Naive thymus-derived CD4-positive, alpha-beta T cell (primary cell): Measurements from ENCODE around the gene CAMTA1. TPM values are rescaled to one million over a fixed set of nuclear protein-coding genes. Genes with fewer than 3 reads are reported as not detected.

ENCODE experiments used
- ATAC-seq: fragments of 150-1000 bp; cut with Tn5 transposase; 2 replicates; pipeline ENCODE4 v1.10.0; 2021; ENCODE audit warnings: mild to moderate bottlenecking, moderate library complexity
- CTCF ChIA-PET: fragments of 350-600 bp; sonication (Branson Sonifier 250); formaldehyde crosslinking; loops from one replicate; lab custom pipeline; 2021; ENCODE audit warnings: antibody characterized with exemption; lab: Charles Lee
- POLR2A ChIA-PET: fragments of 350-600 bp; sonication (Branson Sonifier 250); formaldehyde crosslinking; loops from one replicate; lab custom pipeline; 2021; ENCODE audit warnings: antibody characterized with exemption, inconsistent platforms; lab: Charles Lee
- DNase-seq, 9 donors: peaks; one replicate each; pipeline versions ENCODE4 v3.0.0 to v3.0.0-alpha.2; 2020 to 2022; ENCODE audit warnings: mixed read lengths in 1 of 9
- H3K27ac ChIP-seq: one replicate; pipeline ENCODE4 v1.7.0; 2013; ENCODE audit warnings: mild to moderate bottlenecking, low read depth, low read length, moderate library complexity
- H3K27me3 ChIP-seq, 2 donors: one replicate each; pipeline ENCODE4 v1.7.0; 2013; ENCODE audit warnings: low read length in 2 of 2, mild to moderate bottlenecking in 2 of 2, moderate library complexity in 2 of 2; ENCODE audit not compliant: control insufficient read depth in 2 of 2, insufficient read depth in 2 of 2
- H3K36me3 ChIP-seq, 3 experiments: 1 replicate in 2 of 3; 2 replicates in 1 of 3; pipeline ENCODE4 v1.7.0; 2013; ENCODE audit warnings: low read length in 3 of 3, mild to moderate bottlenecking in 3 of 3, moderate library complexity in 1 of 3; ENCODE audit not compliant: insufficient read depth in 3 of 3, control insufficient read depth in 2 of 3
- H3K4me1 ChIP-seq, 2 donors: one replicate each; pipeline ENCODE4 v1.7.0; 2013; ENCODE audit warnings: low read length in 2 of 2, mild to moderate bottlenecking in 2 of 2, moderate library complexity in 1 of 2; ENCODE audit not compliant: control insufficient read depth in 2 of 2, insufficient read depth in 2 of 2
- H3K4me3 ChIP-seq: 2 replicates; pipeline ENCODE4 v1.7.0; 2013; ENCODE audit warnings: mild to moderate bottlenecking, low read length
- H3K9me3 ChIP-seq, 3 experiments: 1 replicate in 2 of 3; 2 replicates in 1 of 3; pipeline ENCODE4 v1.7.0; 2013; ENCODE audit warnings: low read length in 3 of 3; ENCODE audit not compliant: control insufficient read depth in 2 of 3
- H3K27ac Mint-ChIP-seq, 9 donors: one replicate each; pipeline ENCODE4 v1.8.0; 2020 to 2022; ENCODE audit warnings: mixed read lengths in 9 of 9, mild to moderate bottlenecking in 8 of 9, moderate library complexity in 5 of 9, inconsistent platforms in 2 of 9
- H3K27me3 Mint-ChIP-seq, 5 donors: one replicate each; pipeline ENCODE4 v1.8.0; 2021 to 2022; ENCODE audit warnings: mixed read lengths in 5 of 5, mild to moderate bottlenecking in 1 of 5
- H3K36me3 Mint-ChIP-seq, 5 donors: one replicate each; pipeline ENCODE4 v1.8.0; 2020 to 2022; ENCODE audit warnings: mixed read lengths in 5 of 5, mild to moderate bottlenecking in 3 of 5, inconsistent platforms in 1 of 5
- H3K4me1 Mint-ChIP-seq, 7 donors: one replicate each; pipeline ENCODE4 v1.8.0; 2020 to 2022; ENCODE audit warnings: mixed read lengths in 7 of 7, mild to moderate bottlenecking in 3 of 7, inconsistent platforms in 1 of 7
- H3K4me3 Mint-ChIP-seq, 10 donors: one replicate each; pipeline ENCODE4 v1.8.0; 2020 to 2022; ENCODE audit warnings: mild to moderate bottlenecking in 10 of 10, mixed read lengths in 10 of 10, moderate library complexity in 6 of 10, inconsistent platforms in 2 of 10
- H3K9me3 Mint-ChIP-seq, 11 donors: one replicate each; pipeline ENCODE4 v1.8.0; 2020 to 2022; ENCODE audit warnings: mixed read lengths in 11 of 11, mild to moderate bottlenecking in 4 of 11, inconsistent platforms in 1 of 11, moderate library complexity in 1 of 11
- intact Hi-C, 2 donors: fragments of 100-400 bp; cut with micrococcal nuclease; formaldehyde crosslinking; loops; one replicate each; pipeline ENCODE4 v1.15.1; 2023
- polyA plus RNA-seq, 2 donors: library from polyadenylated mRNA; unstranded; fragments of 300-500 nt; fragmentation: Illumina TruSeq; gene quantifications; one replicate each; pipeline ENCODE4 v1.2.3, GENCODE V29; 2021
- total RNA-seq, 6 experiments: library from RNA in 5 of 6; stranded (reverse) in 5 of 6; gene quantifications; 1 replicate in 5 of 6; 2 replicates in 1 of 6; pipeline ENCODE4 v1.2.3 and lab custom pipeline; 2021 to 2026

CAMTA1 gene
- total and polyA plus RNA-seq, 7 experiments from 2014 or later: 38.1 to 68.6 (median 42.6) TPM

DNA sequence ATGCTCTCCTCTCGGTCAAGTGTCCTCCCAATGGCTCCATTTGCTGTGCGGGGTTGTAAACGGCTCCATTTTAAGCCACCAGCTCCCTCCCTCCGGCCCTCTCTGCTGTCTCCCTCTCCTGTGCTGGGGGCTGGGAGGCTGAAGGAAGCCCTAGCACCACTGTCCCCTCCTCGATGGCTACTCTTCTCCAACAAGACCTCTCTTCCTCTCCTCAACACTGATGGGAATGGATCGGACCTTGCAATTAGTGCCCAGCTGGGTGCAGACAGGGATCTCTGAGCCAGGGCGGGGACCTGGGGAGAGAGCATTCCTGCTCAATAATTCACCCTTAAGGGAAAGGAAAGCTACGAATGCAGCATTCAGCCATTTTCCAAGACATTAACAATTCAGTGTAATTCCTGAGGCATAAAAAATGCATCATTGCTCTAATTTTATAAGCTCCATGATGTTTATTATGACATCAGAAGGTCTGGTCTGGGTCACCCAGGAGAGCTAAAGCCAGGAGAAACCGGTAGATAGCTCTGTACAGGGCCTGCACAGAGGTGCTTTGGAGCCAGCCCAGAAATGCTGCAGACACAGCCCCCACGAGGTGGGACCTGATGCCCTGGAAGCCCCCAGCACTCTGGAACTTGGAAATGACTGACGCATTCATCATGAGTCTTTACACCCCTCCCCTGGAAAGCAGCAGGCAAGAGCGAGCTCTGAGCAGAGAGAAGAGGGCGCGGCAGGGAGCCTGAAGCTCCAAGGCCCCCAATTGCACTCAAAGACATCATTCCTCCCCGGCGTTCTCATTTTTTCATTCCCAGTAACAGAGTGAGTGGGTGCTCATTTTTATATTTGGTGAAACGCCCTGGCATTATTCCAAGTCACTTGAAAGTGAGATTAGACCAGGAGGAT is 909.6 kb downstream of the CAMTA1 start:
- Histone ChIP-seq H3K4me1 (peaks cover 0 to 5% of the 10 kb centered on the region in 2 donors), H3K36me3 (no peaks in the 10 kb centered on the region), H3K27me3 (no peaks in the 10 kb centered on the region), H3K27ac (no peak overlapping the region), H3K9me3 (peaks cover 0 to 3% (median 0%) of the 10 kb centered on the region in 3 experiments), H3K4me3 (no peak overlapping the region)
- no peak overlapping the region for H3K4me3 Mint-ChIP-seq
- no peak overlapping the region for H3K27ac Mint-ChIP-seq
- POLR2A ChIA-PET: no interaction called here
- intact Hi-C loops: no loop called here
- no peak for ATAC-seq
- CTCF ChIA-PET: no interaction called here
- peaks cover 0 to 11% (median 3%) of the 10 kb centered on the region in 7 donors for H3K4me1 Mint-ChIP-seq
- H3K36me3 Mint-ChIP-seq: peaks cover 0 to 9% (median 5%) of the 10 kb centered on the region in 5 donors
- no peak for DNase-seq
- H3K9me3 Mint-ChIP-seq: peaks cover 0 to 31% (median 13%) of the 10 kb centered on the region in 11 donors
- H3K27me3 Mint-ChIP-seq: peaks cover 0 to 23% (median 7%) of the 10 kb centered on the region in 5 donors

DNA sequence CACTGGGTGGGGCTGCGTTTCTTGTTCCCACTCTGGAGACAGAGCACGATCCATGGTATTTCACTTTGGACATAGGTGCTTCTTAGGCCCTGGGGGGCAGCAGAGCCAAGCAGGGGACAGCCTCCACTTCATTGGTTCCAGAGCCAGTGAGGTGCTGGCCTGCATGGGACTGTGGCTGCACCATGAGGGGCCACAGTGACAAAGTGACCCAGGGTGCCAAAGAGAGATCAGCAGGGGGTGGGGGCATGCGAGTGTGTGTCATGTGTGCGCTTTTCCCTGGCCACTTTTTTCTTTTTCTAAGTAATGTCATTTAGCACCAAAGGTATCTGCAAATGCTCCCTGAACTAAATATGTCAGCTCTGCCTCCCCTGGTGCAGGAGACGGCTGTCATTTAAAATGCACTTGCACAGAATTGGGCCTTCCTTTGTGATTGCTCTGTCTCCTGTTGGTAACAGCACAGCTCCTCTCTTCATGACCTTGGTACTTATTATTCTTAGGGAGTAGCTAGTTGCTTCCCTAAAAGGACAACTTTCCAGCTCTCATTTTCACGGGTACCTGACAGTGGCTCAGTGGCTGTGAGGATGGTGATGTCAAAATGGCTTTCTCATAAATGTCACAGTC is 910.4 kb downstream of the CAMTA1 start:
- H3K9me3 Mint-ChIP-seq: peaks cover 0 to 31% (median 13%) of the 10 kb centered on the region in 11 donors
- Histone ChIP-seq H3K36me3 (no peaks in the 10 kb centered on the region), H3K9me3 (peaks cover 0 to 3% (median 0%) of the 10 kb centered on the region in 3 experiments), H3K27me3 (no peaks in the 10 kb centered on the region), H3K4me3 (no peak overlapping the region), H3K4me1 (peaks cover 0 to 5% of the 10 kb centered on the region in 2 donors), H3K27ac (no peak overlapping the region)
- peaks cover 0 to 9% (median 5%) of the 10 kb centered on the region in 5 donors for H3K36me3 Mint-ChIP-seq
- no peak overlapping the region for H3K27ac Mint-ChIP-seq
- peaks cover 0 to 11% (median 3%) of the 10 kb centered on the region in 7 donors for H3K4me1 Mint-ChIP-seq
- intact Hi-C loops: no loop called here
- ChIA-PET CTCF (no interaction called here), POLR2A (interaction anchor here (0.7 kb wide), 1 partner anchor 57 kb away, joined by 5 read pairs; no protein-coding TSS in a partner anchor)
- ATAC-seq (no peak), DNase-seq (no peak)
- H3K4me3 Mint-ChIP-seq: no peak overlapping the region
- H3K27me3 Mint-ChIP-seq: peaks cover 0 to 23% (median 14%) of the 10 kb centered on the region in 5 donors

DNA sequence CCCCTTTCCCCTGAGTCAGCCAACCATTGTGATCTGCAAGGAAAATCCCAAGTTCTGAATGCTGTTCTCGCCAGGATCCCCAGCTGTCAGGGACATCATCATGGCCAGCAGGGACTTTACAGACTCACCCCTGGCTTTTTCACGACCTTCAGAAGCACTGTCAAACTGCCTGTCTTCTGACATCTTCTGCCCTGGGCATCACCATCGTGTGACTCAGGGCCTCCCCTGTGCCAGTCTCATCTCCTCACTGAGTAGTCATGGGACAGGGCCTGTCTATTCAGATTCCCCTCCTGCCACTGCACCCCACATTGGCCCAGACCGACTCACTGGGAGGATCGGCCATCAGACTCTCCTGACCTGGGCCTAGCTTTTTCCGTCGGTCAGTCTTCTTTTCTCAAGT is 913.4 kb downstream of the CAMTA1 start:
- Mint-ChIP-seq H3K36me3 (peaks cover 0 to 5% (median 0%) of the 10 kb centered on the region in 5 donors), H3K27me3 (peaks cover 7 to 42% (median 10%) of the 10 kb centered on the region in 5 donors), H3K27ac (peak overlapping the region in 1 of 9 donors; percentile 12), H3K4me1 (peaks cover 1 to 13% (median 6%) of the 10 kb centered on the region in 7 donors), H3K9me3 (peaks cover 0 to 10% (median 4%) of the 10 kb centered on the region in 11 donors), H3K4me3 (no peak overlapping the region)
- Histone ChIP-seq H3K4me3 (no peak overlapping the region), H3K36me3 (no peaks in the 10 kb centered on the region), H3K9me3 (no peaks in the 10 kb centered on the region), H3K27me3 (no peaks in the 10 kb centered on the region), H3K27ac (no peak overlapping the region), H3K4me1 (peaks cover 0 to 5% of the 10 kb centered on the region in 2 donors)
- DNase-seq: no peak
- ATAC-seq: no peak
- ChIA-PET POLR2A (no interaction called here), CTCF (no interaction called here)
- intact Hi-C loops: no loop called here

DNA sequence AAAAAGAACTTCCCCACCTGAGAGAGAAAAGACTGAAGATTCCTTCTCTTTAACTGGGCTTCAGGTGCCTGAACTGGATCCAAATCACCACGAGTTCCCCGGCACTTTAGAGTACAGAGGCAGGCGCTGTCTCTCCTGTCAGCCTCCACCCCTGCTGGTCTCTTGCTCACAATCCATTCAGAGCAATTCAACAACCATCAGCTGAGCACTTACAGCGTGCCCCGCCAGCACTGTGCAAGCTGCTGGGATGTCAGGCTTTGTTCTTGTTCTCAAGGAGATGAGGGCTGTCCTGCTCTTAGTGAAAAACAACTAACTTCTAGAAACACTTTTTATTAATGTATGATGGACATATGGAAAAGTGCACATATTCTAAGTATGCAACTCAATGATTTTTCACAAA is 917.1 kb downstream of the CAMTA1 start:
- CTCF ChIA-PET: no interaction called here
- ATAC-seq (no peak), DNase-seq (no peak)
- intact Hi-C loops: no loop called here
- H3K27ac ChIP-seq: no peak overlapping the region
- no peak overlapping the region for H3K4me3 ChIP-seq
- Mint-ChIP-seq H3K27me3 (peaks cover 24 to 65% (median 28%) of the 10 kb centered on the region in 5 donors), H3K9me3 (peaks cover 0 to 4% (median 0%) of the 10 kb centered on the region in 11 donors), H3K4me1 (peaks cover 6 to 26% (median 12%) of the 10 kb centered on the region in 7 donors), H3K27ac (peak overlapping the region in 2 of 9 donors; percentile 9 to 21), H3K4me3 (peak overlapping the region in 7 of 10 donors; percentile 17 to 83 (median 60)), H3K36me3 (no peaks in the 10 kb centered on the region)
- H3K27me3 ChIP-seq: peaks cover 0 to 11% of the 10 kb centered on the region in 2 donors
- H3K9me3 ChIP-seq: no peaks in the 10 kb centered on the region
- POLR2A ChIA-PET: no interaction called here
- peaks cover 5 to 8% of the 10 kb centered on the region in 2 donors for H3K4me1 ChIP-seq
- H3K36me3 ChIP-seq: no peaks in the 10 kb centered on the region

DNA sequence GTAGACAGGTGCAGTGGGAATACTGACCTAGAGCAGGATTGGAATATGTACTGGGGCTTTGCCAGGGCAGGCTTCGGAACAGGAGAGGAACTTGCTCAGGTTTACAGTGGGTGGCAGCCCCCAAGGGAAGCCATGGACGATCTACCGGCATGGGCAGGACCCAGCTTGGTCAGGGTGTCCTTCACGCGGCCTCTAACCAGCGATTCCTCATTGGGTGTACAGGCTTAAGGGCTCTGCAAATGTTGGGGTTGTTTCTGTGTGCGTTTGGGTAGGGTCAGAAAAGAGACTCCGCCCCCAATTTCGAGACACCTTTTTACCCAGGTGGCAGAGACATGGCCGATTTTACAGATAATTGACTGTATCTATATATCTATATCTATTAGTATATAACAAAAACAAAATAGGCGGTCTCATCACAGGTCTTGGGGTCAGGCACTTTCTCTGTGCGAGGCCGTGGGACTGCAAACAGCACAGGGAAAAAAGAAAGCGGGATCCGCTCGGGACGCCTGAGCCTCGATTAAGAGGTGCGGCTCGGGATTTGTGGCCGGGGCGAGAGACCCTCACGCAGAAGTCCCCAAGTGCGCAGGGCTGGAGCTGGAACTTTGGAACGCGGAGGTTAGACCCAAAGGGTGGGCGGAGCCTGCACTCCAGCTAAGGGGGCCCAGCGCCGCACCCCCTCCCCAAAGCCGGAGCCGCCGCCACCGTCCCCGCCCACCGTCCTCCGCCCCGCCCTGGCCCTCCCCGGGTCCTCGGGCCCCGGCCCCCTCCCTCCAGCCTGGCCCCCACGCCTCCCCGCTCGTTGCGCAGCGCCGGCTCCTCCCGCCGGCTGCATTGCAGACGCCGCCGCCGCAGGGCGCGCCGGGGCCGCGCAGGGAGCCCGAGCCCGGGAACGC is 918.3 kb downstream of the CAMTA1 start:
- intact Hi-C loops: loop anchor here (1.0 to 2.0 kb wide), 3 partner anchors 23 to 79 kb away; partner anchors contain the start of gene VAMP3 (in 2 of the 2)
- H3K36me3 Mint-ChIP-seq: no peaks in the 10 kb centered on the region
- Histone ChIP-seq H3K27ac (no peak overlapping the region), H3K9me3 (no peaks in the 10 kb centered on the region), H3K4me3 (no peak overlapping the region), H3K27me3 (peaks cover 0 to 18% of the 10 kb centered on the region in 2 donors), H3K36me3 (no peaks in the 10 kb centered on the region), H3K4me1 (peaks cover 5 to 8% of the 10 kb centered on the region in 2 donors)
- peak overlapping the region; percentile 61 to 84 (median 79) for H3K4me3 Mint-ChIP-seq
- H3K27ac Mint-ChIP-seq: peak overlapping the region in 3 of 9 donors; percentile 52 to 78 (median 59)
- peaks cover 6 to 26% (median 12%) of the 10 kb centered on the region in 7 donors for H3K4me1 Mint-ChIP-seq
- ChIA-PET CTCF (no interaction called here), POLR2A (interaction anchor here (1.1 kb wide), 1 partner anchor 62 kb away, joined by 3 read pairs; no protein-coding TSS in a partner anchor)
- DNase-seq (peak in 4 of 9 donors; percentile 7 to 43 (median 25)), ATAC-seq (peak; percentile 19)
- H3K9me3 Mint-ChIP-seq: peaks cover 0 to 4% (median 0%) of the 10 kb centered on the region in 11 donors
- peaks cover 33 to 75% (median 39%) of the 10 kb centered on the region in 5 donors for H3K27me3 Mint-ChIP-seq
